ENCODE results near the gene PERM1.
"Not testable (repeated sequence)": the region's sequence is repeated elsewhere in the genome, so short reads cannot be mapped to it uniquely, and the experiment has no call there.

PERM1 gene

GRCh38 chr1:1012736-1013104 is 30.8 kb upstream of the PERM1 start:
- not testable (repeated sequence) for H3K9ac ChIP-seq (ENCODE audit: low read depth, low read length, poor library complexity); H3K23ac ChIP-seq (ENCODE audit: low read depth, low read length, poor library complexity); H3K14ac ChIP-seq (ENCODE audit: low read length); H2BK5ac ChIP-seq (ENCODE audit: low read length); H3K4ac ChIP-seq (ENCODE audit: low read length); H2BK15ac ChIP-seq (ENCODE audit: low read length); H2BK120ac ChIP-seq (ENCODE audit: low read depth, low read length); H3K36me3 ChIP-seq (replicated peaks in 1 of 2; ENCODE audit: control insufficient read depth in 2 of 2, insufficient read depth in 2 of 2, low read length in 2 of 2); H3K27me3 ChIP-seq (ENCODE audit: control insufficient read depth in 3 of 3, insufficient read depth in 3 of 3, low read depth in 1 of 3, low read length in 3 of 3); H3K79me1 ChIP-seq (ENCODE audit: low read depth, low read length); H4K8ac ChIP-seq (ENCODE audit: low read depth, low read length); H3K27ac ChIP-seq (replicated peaks; ENCODE audit: low read length); H3K4me2 ChIP-seq (ENCODE audit: insufficient read depth, low read length, poor library complexity, severe bottlenecking); H4K91ac ChIP-seq (ENCODE audit: low read depth, low read length, poor library complexity); H2BK12ac ChIP-seq (ENCODE audit: low read length); DNase-seq (ENCODE audit: low spot score); H3K18ac ChIP-seq (ENCODE audit: low read length); H2AK5ac ChIP-seq (ENCODE audit: low read depth, low read length); H3K9me3 ChIP-seq (replicated peaks in 1 of 2; ENCODE audit: control insufficient read depth in 2 of 2, insufficient read depth in 1 of 2, low read depth in 1 of 2, low read length in 2 of 2)
- Histone ChIP-seq H3K4me3 (ENCODE audit: low read length in 2 of 2) (peak overlapping the region in 1 of 2 donors; percentile 55), H3K4me1 (ENCODE audit: control insufficient read depth in 2 of 2, insufficient read depth in 1 of 2, low read depth in 1 of 2, low read length in 2 of 2) (peaks cover 13% of the 10 kb centered on the region in 2 donors), H2AFZ (ENCODE audit: low read length) (peak overlapping the region; percentile 85)
- no CpG with 5 or more reads among the region's 13 CpGs for WGBS, 2 donors (ENCODE audit: extremely low coverage in 2 of 2, insufficient read length in 2 of 2, insufficient replicate concordance in 1 of 2)

GRCh38 chr1:1011396-1011949 is 29.6 kb upstream of the PERM1 start:
- Histone ChIP-seq H2BK12ac (ENCODE audit: low read length) (no peak overlapping the region), H3K79me1 (ENCODE audit: low read depth, low read length) (peaks cover 4% of the 10 kb centered on the region), H2BK120ac (ENCODE audit: low read depth, low read length) (no peak overlapping the region), H2BK15ac (ENCODE audit: low read length) (no peak overlapping the region), H2AK5ac (ENCODE audit: low read depth, low read length) (no peak overlapping the region), H3K4ac (ENCODE audit: low read length) (no peak overlapping the region), H3K9me3 (replicated peaks in 1 of 2; ENCODE audit: control insufficient read depth in 2 of 2, insufficient read depth in 1 of 2, low read depth in 1 of 2, low read length in 2 of 2) (peaks cover 0 to 5% of the 10 kb centered on the region in 2 donors), H3K36me3 (replicated peaks in 1 of 2; ENCODE audit: control insufficient read depth in 2 of 2, insufficient read depth in 2 of 2, low read length in 2 of 2) (no peaks in the 10 kb centered on the region), H4K91ac (ENCODE audit: low read depth, low read length, poor library complexity) (no peak overlapping the region), H3K23ac (ENCODE audit: low read depth, low read length, poor library complexity) (no peak overlapping the region), H3K9ac (ENCODE audit: low read depth, low read length, poor library complexity) (no peak overlapping the region), H3K27me3 (ENCODE audit: control insufficient read depth in 3 of 3, insufficient read depth in 3 of 3, low read depth in 1 of 3, low read length in 3 of 3) (peaks cover 0 to 5% (median 0%) of the 10 kb centered on the region in 3 experiments), H3K14ac (ENCODE audit: low read length) (no peak overlapping the region), H4K8ac (ENCODE audit: low read depth, low read length) (no peak overlapping the region), H3K4me1 (ENCODE audit: control insufficient read depth in 2 of 2, insufficient read depth in 1 of 2, low read depth in 1 of 2, low read length in 2 of 2) (peaks cover 15 to 17% of the 10 kb centered on the region in 2 donors), H3K4me3 (ENCODE audit: low read length in 2 of 2) (no peak overlapping the region), H3K4me2 (ENCODE audit: insufficient read depth, low read length, poor library complexity, severe bottlenecking) (no peak overlapping the region), H3K18ac (ENCODE audit: low read length) (no peak overlapping the region), H2AFZ (ENCODE audit: low read length) (no peak overlapping the region), H2BK5ac (ENCODE audit: low read length) (no peak overlapping the region), H3K27ac (replicated peaks; ENCODE audit: low read length) (no peak overlapping the region)
- WGBS, 2 donors (ENCODE audit: extremely low coverage in 2 of 2, insufficient read length in 2 of 2, insufficient replicate concordance in 1 of 2) = no CpG with 5 or more reads among the region's 14 CpGs
- no peak for DNase-seq (ENCODE audit: low spot score)

- DNase-seq (ENCODE audit: low spot score); H2BK5ac ChIP-seq (ENCODE audit: low read length); H3K79me1 ChIP-seq (ENCODE audit: low read depth, low read length); H3K18ac ChIP-seq (ENCODE audit: low read length); H4K91ac ChIP-seq (ENCODE audit: low read depth, low read length, poor library complexity); H4K8ac ChIP-seq (ENCODE audit: low read depth, low read length); H3K14ac ChIP-seq (ENCODE audit: low read length); H3K36me3 ChIP-seq (replicated peaks in 1 of 2; ENCODE audit: control insufficient read depth in 2 of 2, insufficient read depth in 2 of 2, low read length in 2 of 2); H2BK12ac ChIP-seq (ENCODE audit: low read length); H3K4ac ChIP-seq (ENCODE audit: low read length); H3K27ac ChIP-seq (replicated peaks; ENCODE audit: low read length); H3K23ac ChIP-seq (ENCODE audit: low read depth, low read length, poor library complexity); H2AFZ ChIP-seq (ENCODE audit: low read length); H2BK15ac ChIP-seq (ENCODE audit: low read length); H3K9me3 ChIP-seq (replicated peaks in 1 of 2; ENCODE audit: control insufficient read depth in 2 of 2, insufficient read depth in 1 of 2, low read depth in 1 of 2, low read length in 2 of 2); H3K4me3 ChIP-seq (ENCODE audit: low read length in 2 of 2); H3K27me3 ChIP-seq (ENCODE audit: control insufficient read depth in 3 of 3, insufficient read depth in 3 of 3, low read depth in 1 of 3, low read length in 3 of 3); H2BK120ac ChIP-seq (ENCODE audit: low read depth, low read length); H3K4me2 ChIP-seq (ENCODE audit: insufficient read depth, low read length, poor library complexity, severe bottlenecking); H3K9ac ChIP-seq (ENCODE audit: low read depth, low read length, poor library complexity); H2AK5ac ChIP-seq (ENCODE audit: low read depth, low read length): not testable (repeated sequence)
- no CpG with 5 or more reads among the region's 8 CpGs for WGBS, 2 donors (ENCODE audit: extremely low coverage in 2 of 2, insufficient read length in 2 of 2, insufficient replicate concordance in 1 of 2)
- peaks cover 24 to 29% of the 10 kb centered on the region in 2 donors for H3K4me1 ChIP-seq (ENCODE audit: control insufficient read depth in 2 of 2, insufficient read depth in 1 of 2, low read depth in 1 of 2, low read length in 2 of 2)
Observed at GRCh38 chr1:1010131-1010530, 28.2 kb upstream of the PERM1 start.

- peaks cover 0 to 4% of the 10 kb centered on the region in 2 donors for H3K36me3 ChIP-seq (replicated peaks in 1 of 2; ENCODE audit: control insufficient read depth in 2 of 2, insufficient read depth in 2 of 2, low read length in 2 of 2)
- H3K18ac ChIP-seq (ENCODE audit: low read length) = peak overlapping the region; percentile 31
- H3K9ac ChIP-seq (ENCODE audit: low read depth, low read length, poor library complexity) = no peak overlapping the region
- peaks cover 0 to 3% (median 0%) of the 10 kb centered on the region in 3 experiments for H3K27me3 ChIP-seq (ENCODE audit: control insufficient read depth in 3 of 3, insufficient read depth in 3 of 3, low read depth in 1 of 3, low read length in 3 of 3)
- peaks cover 30 to 37% of the 10 kb centered on the region in 2 donors for H3K4me1 ChIP-seq (ENCODE audit: control insufficient read depth in 2 of 2, insufficient read depth in 1 of 2, low read depth in 1 of 2, low read length in 2 of 2)
- H2AFZ ChIP-seq (ENCODE audit: low read length) = no peak overlapping the region
- H2BK5ac ChIP-seq (ENCODE audit: low read length) = peak overlapping the region; percentile 2
- peaks cover 8% of the 10 kb centered on the region for H3K79me1 ChIP-seq (ENCODE audit: low read depth, low read length)
- peak overlapping the region; percentile 59 for H3K23ac ChIP-seq (ENCODE audit: low read depth, low read length, poor library complexity)
- no peak overlapping the region for H3K14ac ChIP-seq (ENCODE audit: low read length)
- no CpG with 5 or more reads among the region's 37 CpGs for WGBS, 2 donors (ENCODE audit: extremely low coverage in 2 of 2, insufficient read length in 2 of 2, insufficient replicate concordance in 1 of 2)
- peak overlapping the region; percentile 13 for H2AK5ac ChIP-seq (ENCODE audit: low read depth, low read length)
- H3K27ac ChIP-seq (replicated peaks; ENCODE audit: low read length) = no peak overlapping the region
- H3K9me3 ChIP-seq (replicated peaks in 1 of 2; ENCODE audit: control insufficient read depth in 2 of 2, insufficient read depth in 1 of 2, low read depth in 1 of 2, low read length in 2 of 2) = peaks cover 0 to 2% of the 10 kb centered on the region in 2 donors
- H4K91ac ChIP-seq (ENCODE audit: low read depth, low read length, poor library complexity) = no peak overlapping the region
- H2BK15ac ChIP-seq (ENCODE audit: low read length) = peak overlapping the region; percentile 40
- DNase-seq (ENCODE audit: low spot score) = no peak
- H2BK12ac ChIP-seq (ENCODE audit: low read length) = peak overlapping the region; percentile 18
- no peak overlapping the region for H3K4me3 ChIP-seq (ENCODE audit: low read length in 2 of 2)
- no peak overlapping the region for H2BK120ac ChIP-seq (ENCODE audit: low read depth, low read length)
- H3K4ac ChIP-seq (ENCODE audit: low read length) = no peak overlapping the region
- H4K8ac ChIP-seq (ENCODE audit: low read depth, low read length) = no peak overlapping the region
- H3K4me2 ChIP-seq (ENCODE audit: insufficient read depth, low read length, poor library complexity, severe bottlenecking) = no peak overlapping the region
Observed at GRCh38 chr1:1006305-1007159, 24.6 kb upstream of the PERM1 start.
